Endothelial cell of umbilical vein (primary cell): ENCODE data around the gene ZCCHC4. TPM values are rescaled to one million over a fixed set of nuclear protein-coding genes. Genes with fewer than 3 reads are reported as not detected.
A peak's percentile ranks its signal among the peaks of the same experiment; 100 is the strongest.

ENCODE experiments used
- Bru-seq: library from RNA; stranded (reverse); fragments of 400-500 nt; gene quantifications from one replicate; lab custom pipeline; 2021; lab: Mats Ljungman, UMichigan
- BruChase-seq, 2 experiments: library from RNA; stranded (reverse); fragments of 400-500 nt; gene quantifications; one replicate each; lab custom pipeline; 2021; lab: Mats Ljungman, UMichigan
- BruUV-seq: library from RNA; stranded (reverse); fragments of 400-500 nt; replicated peaks from 2 replicates; lab custom pipeline; 2021; lab: Mats Ljungman, UMichigan
- CTCF ChIA-PET: fragments of 300-600, 350-600 bp; sonication (Branson Sonifier 250); formaldehyde crosslinking; loops from one replicate; lab custom pipeline; 2021; ENCODE audit warnings: antibody characterized with exemption, inconsistent platforms; lab: Charles Lee
- POLR2A ChIA-PET: fragments of 300-600, 350-600 bp; sonication (Branson Sonifier 250); formaldehyde crosslinking; loops from one replicate; lab custom pipeline; 2021; ENCODE audit warnings: antibody characterized with exemption, inconsistent platforms; lab: Charles Lee
- DNase-seq: peaks from one replicate; pipeline ENCODE4 v3.0.0-alpha.2; 2011; ENCODE audit warnings: low read depth, low spot score
- FAIRE-seq: peaks from 2 replicates; lab custom pipeline; 2011; peaks lifted over from hg19 to GRCh38; lab: Jason Lieb, UNC
- H2AFZ ChIP-seq: 2 replicates; pipeline ENCODE4 v1.6.0; 2012; ENCODE audit warnings: low read depth, low read length, control low read depth, inconsistent platforms
- H3K27ac ChIP-seq: 2 replicates; pipeline ENCODE4 v1.5.1; 2011; ENCODE audit warnings: low read depth, mild to moderate bottlenecking, control low read depth, low read length, moderate library complexity; ENCODE audit not compliant: insufficient read depth
- H3K27me3 ChIP-seq, 2 experiments: 2 replicates each; pipeline versions ENCODE4 v1.6.0 to v1.6.1; 2011; ENCODE audit warnings: low read length in 2 of 2, mixed read lengths in 1 of 2; ENCODE audit not compliant: control insufficient read depth in 2 of 2, insufficient read depth in 2 of 2
- H3K36me3 ChIP-seq, 2 experiments: 2 replicates in 1 of 2; 3 replicates in 1 of 2; pipeline ENCODE4 v1.5.1; 2011; ENCODE audit warnings: low read length in 2 of 2, mild to moderate bottlenecking in 1 of 2, moderate library complexity in 1 of 2; ENCODE audit not compliant: control insufficient read depth in 2 of 2, insufficient read depth in 2 of 2; ENCODE audit errors: extremely low read depth in 1 of 2
- H3K4me1 ChIP-seq: 3 replicates; pipeline ENCODE4 v1.5.1; 2011; ENCODE audit warnings: mild to moderate bottlenecking, low read length; ENCODE audit not compliant: control insufficient read depth, insufficient read depth; ENCODE audit errors: extremely low read depth
- H3K4me2 ChIP-seq: 2 replicates; pipeline ENCODE4 v1.6.1; 2011; ENCODE audit warnings: low read length, control low read depth, mixed read lengths; ENCODE audit not compliant: insufficient read depth
- H3K4me3 ChIP-seq, 3 experiments: fragments of 200-600 bp in 1 of 3; sonication (generic), shearing (Covaris generic) in 1 of 3; replicated peaks in 1 of 3; 2 replicates each; pipeline ENCODE4 v1.5.1; 2011 to 2016; ENCODE audit warnings: control low read depth in 3 of 3, low read length in 3 of 3, mild to moderate bottlenecking in 2 of 3, inconsistent platforms in 1 of 3, low read depth in 1 of 3, moderate library complexity in 1 of 3; ENCODE audit not compliant: insufficient read depth in 1 of 3
- H3K79me2 ChIP-seq: 2 replicates; pipeline ENCODE4 v1.6.0; 2012; ENCODE audit warnings: low read length, inconsistent platforms; ENCODE audit not compliant: control insufficient read depth, insufficient read depth
- H3K9ac ChIP-seq: replicated peaks from 2 replicates; pipeline ENCODE3; 2011; ENCODE audit warnings: low read length, control low read depth; ENCODE audit not compliant: insufficient read depth; ENCODE audit errors: extremely low read depth
- H3K9me1 ChIP-seq: replicated peaks from 3 replicates; pipeline ENCODE4 v1.6.0; 2011; ENCODE audit warnings: mild to moderate bottlenecking, low read length; ENCODE audit not compliant: control insufficient read depth, insufficient read depth; ENCODE audit errors: extremely low read depth
- H3K9me3 ChIP-seq: replicated peaks from 2 replicates; pipeline ENCODE4 v1.5.1; 2012; ENCODE audit warnings: low read length, inconsistent platforms; ENCODE audit not compliant: control insufficient read depth, insufficient read depth
- H4K20me1 ChIP-seq: replicated peaks from 2 replicates; pipeline ENCODE3; 2011; ENCODE audit warnings: mild to moderate bottlenecking, low read length; ENCODE audit not compliant: control insufficient read depth, insufficient read depth; ENCODE audit errors: extremely low read depth
- FOS ChIP-seq: IDR thresholded peaks from 2 replicates; pipeline ENCODE4 v1.6.1; 2011; ENCODE audit warnings: mild to moderate bottlenecking, low read length, moderate library complexity, borderline replicate concordance; ENCODE audit not compliant: insufficient read depth
- GATA2 ChIP-seq: IDR thresholded peaks from 2 replicates; pipeline ENCODE4 v1.7.0; 2011; ENCODE audit warnings: low read depth, mild to moderate bottlenecking, moderate library complexity, mixed read lengths, low read length; ENCODE audit not compliant: insufficient read length, insufficient read depth
- JUN ChIP-seq: IDR thresholded peaks from 2 replicates; pipeline ENCODE4 v1.6.1; 2011; ENCODE audit warnings: borderline replicate concordance, low read depth; ENCODE audit not compliant: insufficient read length, insufficient read depth
- POLR2A ChIP-seq: IDR thresholded peaks from 2 replicates; pipeline ENCODE4 v1.6.1; 2012; ENCODE audit warnings: low read depth, mild to moderate bottlenecking, control low read depth, low read length
- POLR2AphosphoS5 ChIP-seq: IDR thresholded peaks from 2 replicates; pipeline ENCODE4 v1.6.1; 2012; ENCODE audit warnings: low read depth, mild to moderate bottlenecking, control low read depth, low read length, moderate library complexity; ENCODE audit not compliant: insufficient read depth
- dilution Hi-C: fragments of 300-500 bp; cut with MboI; formaldehyde crosslinking; loops from one replicate; pipeline ENCODE4 v1.15.0; 2019; ENCODE audit warnings: low sequenced_read_pairs; ENCODE audit not compliant: extremely low pct_ligation_motif_present
- intact Hi-C: fragments of 100-400 bp; cut with micrococcal nuclease; formaldehyde crosslinking; loops from one replicate; pipeline ENCODE4 v1.10.0; 2022
- long read RNA-seq: library from polyadenylated mRNA; stranded (forward); transcript quantifications from one replicate; pipeline ENCODE4 v2.0.0, GENCODE V29; 2021
- polyA minus RNA-seq, 3 experiments: library from RNA; depleted of rRNA, polyadenylated mRNA; stranded (reverse); fragments of >200 nt; gene quantifications; 1 replicate in 1 of 3; 2 replicates in 2 of 3; pipeline ENCODE4 v1.2.3, GENCODE V29; 2011
- polyA plus RNA-seq, 4 experiments: library from polyadenylated mRNA; depleted of rRNA in 3 of 4; stranded (reverse) in 3 of 4; unstranded in 1 of 4; fragments of >200 nt; gene quantifications; 2 replicates each; pipeline versions ENCODE4 v1.2.1 to v1.2.3, GENCODE V29; 2011 to 2012; ENCODE audit warnings: missing spikeins in 1 of 4
- total RNA-seq: library from RNA; stranded (reverse); gene quantifications from 2 replicates; pipeline ENCODE4 v1.2.3, GENCODE V29; 2021
- TF ChIP-seq, protein P1 (sequence below), 2 donors: IDR thresholded peaks; 1 replicate in 1 of 2; 2 replicates in 1 of 2; pipeline ENCODE4 v1.5.1; 2011; ENCODE audit warnings: low read length in 2 of 2, mild to moderate bottlenecking in 2 of 2, moderate library complexity in 2 of 2, control low read depth in 1 of 2, inconsistent platforms in 1 of 2, low read depth in 1 of 2; ENCODE audit not compliant: insufficient read depth in 1 of 2; ENCODE audit errors: extremely low read depth in 1 of 2

The ZCCHC4 gene, protein sequence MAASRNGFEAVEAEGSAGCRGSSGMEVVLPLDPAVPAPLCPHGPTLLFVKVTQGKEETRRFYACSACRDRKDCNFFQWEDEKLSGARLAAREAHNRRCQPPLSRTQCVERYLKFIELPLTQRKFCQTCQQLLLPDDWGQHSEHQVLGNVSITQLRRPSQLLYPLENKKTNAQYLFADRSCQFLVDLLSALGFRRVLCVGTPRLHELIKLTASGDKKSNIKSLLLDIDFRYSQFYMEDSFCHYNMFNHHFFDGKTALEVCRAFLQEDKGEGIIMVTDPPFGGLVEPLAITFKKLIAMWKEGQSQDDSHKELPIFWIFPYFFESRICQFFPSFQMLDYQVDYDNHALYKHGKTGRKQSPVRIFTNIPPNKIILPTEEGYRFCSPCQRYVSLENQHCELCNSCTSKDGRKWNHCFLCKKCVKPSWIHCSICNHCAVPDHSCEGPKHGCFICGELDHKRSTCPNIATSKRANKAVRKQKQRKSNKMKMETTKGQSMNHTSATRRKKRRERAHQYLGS
- total RNA-seq (9.9 and 10.9 TPM in 2 replicates), polyA plus RNA-seq (6.6 TPM in 2 replicates), polyA minus RNA-seq (6.7 and 7.7 TPM in 2 replicates), Bru-seq, nascent RNA (percentile 75 among the genes with signal in this experiment), BruChase-seq, experiment 1, labeled RNA remaining after a 6-hour chase (percentile 60 among the genes with signal in this experiment), BruChase-seq, experiment 2, labeled RNA remaining after a 2-hour chase (percentile 75 among the genes with signal in this experiment)
- polyA plus RNA-seq (2011; cell fraction: cytosol; rRNA removed): 4.5 TPM in 2 replicates
- 26.6 and 27.2 TPM in 2 replicates for polyA plus RNA-seq (2011; cell fraction: nucleus; rRNA removed)
- 5.1 and 7.6 TPM in 2 replicates for polyA plus RNA-seq (2012)
- 5.1 TPM for polyA minus RNA-seq (2011; cell fraction: cytosol; rRNA and poly(A)+ RNA removed)
- polyA minus RNA-seq (2011; cell fraction: nucleus; rRNA and poly(A)+ RNA removed): 20.6 and 30.6 TPM in 2 replicates
- long read RNA-seq, transcript ZCCHC4-201 (13 exons, 2,785 nt): major isoform, 16 of 32 reads
- long read RNA-seq, partial matches to known transcripts: 3 of 32 reads
- long read RNA-seq, other reads (novel, unspliced or antisense): 10 of 32 reads

DNA sequence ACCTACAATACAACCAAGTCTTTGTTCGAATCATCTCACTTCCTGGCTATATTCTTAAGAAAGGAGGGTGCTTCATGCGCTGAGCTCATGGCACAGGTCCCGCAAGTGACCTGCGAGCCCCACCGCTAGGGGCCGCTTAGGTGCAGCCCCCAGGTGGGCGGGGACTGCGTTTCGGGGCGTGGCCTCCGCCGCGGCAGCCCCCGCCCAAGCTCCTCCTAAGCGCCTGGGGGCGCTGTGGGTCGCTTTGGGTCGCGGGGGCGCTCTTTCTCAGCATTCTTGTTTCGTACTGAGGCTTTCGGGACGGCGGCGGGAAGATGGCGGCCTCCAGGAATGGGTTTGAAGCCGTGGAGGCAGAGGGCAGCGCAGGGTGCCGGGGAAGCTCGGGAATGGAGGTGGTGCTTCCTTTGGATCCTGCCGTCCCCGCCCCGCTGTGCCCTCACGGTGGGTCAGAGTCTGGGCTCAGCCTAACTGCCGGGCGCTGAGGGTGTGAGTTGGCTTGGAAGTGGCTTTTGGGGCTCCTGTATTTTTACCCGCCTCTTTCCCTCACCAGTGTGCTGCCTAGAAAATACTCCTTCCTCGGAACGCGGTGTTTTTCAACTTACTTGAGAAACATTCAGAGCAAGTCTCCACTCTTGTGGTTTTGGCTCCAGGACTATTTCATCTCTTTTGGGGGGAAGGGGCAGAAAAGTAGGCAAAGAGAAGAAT, at the start of gene ZCCHC4:
ZCCHC4 (plus strand) TSS at position 279 of the 705 bp plus-strand sequence; CDS start at position 315, 36 bp downstream.
- Histone ChIP-seq H3K9me1 (no peaks in the 10 kb centered on the region), H3K4me1 (peaks cover 5% of the 10 kb centered on the region), H3K4me3 (peak within 1 kb of the TSS; percentile 63 to 92 (median 87)), H3K9ac (peak within 1 kb of the TSS; percentile 70), H3K27me3 (no peaks in the 10 kb centered on the region), H3K4me2 (peak within 1 kb of the TSS; percentile 97), H4K20me1 (no peaks in the 10 kb centered on the region), H3K36me3 (no peaks in the 10 kb centered on the region), H2AFZ (peak within 1 kb of the TSS; percentile 57), H3K79me2 (peaks cover 3% of the 10 kb centered on the region), H3K27ac (peak within 1 kb of the TSS; percentile 34), H3K9me3 (no peaks in the 10 kb centered on the region)
- DNase-seq: peak; percentile 93
- intact Hi-C loops: loop anchor here (1.0 to 2.0 kb wide), 7 partner anchors 54 to 333 kb away; partner anchors contain the start of genes ANAPC4, PI4K2B and SEPSECS
- CTCF ChIA-PET: interaction anchor here (0.7 to 3.6 kb wide), 63 partner anchors 8 to 842 kb away, joined by 3 to 71 read pairs (median 5); partner anchors contain the start of genes ANAPC4, DHX15, PI4K2B and SEPSECS
- FAIRE-seq: peak; percentile 76
- TSS peak; percentile 79 for BruUV-seq
- POLR2A ChIA-PET: interaction anchor here (0.6 kb wide), 3 partner anchors 55 to 595 kb away, joined by 3 read pairs; no protein-coding TSS in a partner anchor
- dilution Hi-C loops: no loop called here
- TF ChIP-seq FOS: peak; percentile 24
- no peak for TF ChIP-seq GATA2
- no peak for TF ChIP-seq JUN
- TF ChIP-seq POLR2A: peak; percentile 80
- TF ChIP-seq, protein P1, sequence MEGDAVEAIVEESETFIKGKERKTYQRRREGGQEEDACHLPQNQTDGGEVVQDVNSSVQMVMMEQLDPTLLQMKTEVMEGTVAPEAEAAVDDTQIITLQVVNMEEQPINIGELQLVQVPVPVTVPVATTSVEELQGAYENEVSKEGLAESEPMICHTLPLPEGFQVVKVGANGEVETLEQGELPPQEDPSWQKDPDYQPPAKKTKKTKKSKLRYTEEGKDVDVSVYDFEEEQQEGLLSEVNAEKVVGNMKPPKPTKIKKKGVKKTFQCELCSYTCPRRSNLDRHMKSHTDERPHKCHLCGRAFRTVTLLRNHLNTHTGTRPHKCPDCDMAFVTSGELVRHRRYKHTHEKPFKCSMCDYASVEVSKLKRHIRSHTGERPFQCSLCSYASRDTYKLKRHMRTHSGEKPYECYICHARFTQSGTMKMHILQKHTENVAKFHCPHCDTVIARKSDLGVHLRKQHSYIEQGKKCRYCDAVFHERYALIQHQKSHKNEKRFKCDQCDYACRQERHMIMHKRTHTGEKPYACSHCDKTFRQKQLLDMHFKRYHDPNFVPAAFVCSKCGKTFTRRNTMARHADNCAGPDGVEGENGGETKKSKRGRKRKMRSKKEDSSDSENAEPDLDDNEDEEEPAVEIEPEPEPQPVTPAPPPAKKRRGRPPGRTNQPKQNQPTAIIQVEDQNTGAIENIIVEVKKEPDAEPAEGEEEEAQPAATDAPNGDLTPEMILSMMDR (IDR thresholded peaks at IDR 0.05; ENCODE audit: extremely low read depth in 1 of 2, insufficient read depth in 1 of 2, low read depth in 1 of 2, low read length in 2 of 2): peak; percentile 100
- TF ChIP-seq POLR2AphosphoS5: peak; percentile 53
